ENCODE measurements around the gene RAB3D.

Gene RAB3D

GRCh38 chr19:11338121-11338520, 1.3 kb downstream of the RAB3D start:
- TF ChIP-seq FOXP2 (optimal IDR thresholded peaks at IDR 0.05; ENCODE audit: borderline replicate concordance, extremely low read depth, extremely low read length, insufficient read depth), result no peak
- no peak for TF ChIP-seq REST (IDR thresholded peaks at IDR 0.05; ENCODE audit: insufficient read depth in 1 of 2, low read depth in 2 of 2, low read length in 2 of 2)
- TF ChIP-seq SIN3A (IDR thresholded peaks at IDR 0.05; ENCODE audit: borderline replicate concordance, insufficient read depth, low read length), result no peak
- TF ChIP-seq POLR2AphosphoS5 (IDR thresholded peaks at IDR 0.05; ENCODE audit: low read depth, low read length), result no peak
- no peak for TF ChIP-seq TAF1 (IDR thresholded peaks at IDR 0.05; ENCODE audit: borderline replicate concordance, insufficient read depth, low read length)

- no peak for TF ChIP-seq REST (IDR thresholded peaks at IDR 0.05; ENCODE audit: insufficient read depth in 1 of 2, low read depth in 2 of 2, low read length in 2 of 2)
- no peak for TF ChIP-seq POLR2AphosphoS5 (IDR thresholded peaks at IDR 0.05; ENCODE audit: low read depth, low read length)
- TF ChIP-seq SIN3A (IDR thresholded peaks at IDR 0.05; ENCODE audit: borderline replicate concordance, insufficient read depth, low read length), result no peak
- no peak for TF ChIP-seq FOXP2 (optimal IDR thresholded peaks at IDR 0.05; ENCODE audit: borderline replicate concordance, extremely low read depth, extremely low read length, insufficient read depth)
- TF ChIP-seq TAF1 (IDR thresholded peaks at IDR 0.05; ENCODE audit: borderline replicate concordance, insufficient read depth, low read length), result no peak
Measured at GRCh38 chr19:11337080-11337479, 2.4 kb downstream of the RAB3D start.

- TF ChIP-seq TAF1 (IDR thresholded peaks at IDR 0.05; ENCODE audit: borderline replicate concordance, insufficient read depth, low read length), result no peak
- TF ChIP-seq POLR2AphosphoS5 (IDR thresholded peaks at IDR 0.05; ENCODE audit: low read depth, low read length), result no peak
- TF ChIP-seq REST (IDR thresholded peaks at IDR 0.05; ENCODE audit: insufficient read depth in 1 of 2, low read depth in 2 of 2, low read length in 2 of 2), result no peak
- TF ChIP-seq FOXP2 (optimal IDR thresholded peaks at IDR 0.05; ENCODE audit: borderline replicate concordance, extremely low read depth, extremely low read length, insufficient read depth), result no peak
- TF ChIP-seq SIN3A (IDR thresholded peaks at IDR 0.05; ENCODE audit: borderline replicate concordance, insufficient read depth, low read length), result no peak
Measured at GRCh38 chr19:11335449-11336146, 3.9 kb downstream of the RAB3D start.

GRCh38 chr19:11332822-11333221, 6.6 kb downstream of the RAB3D start:
- TF ChIP-seq FOXP2 (optimal IDR thresholded peaks at IDR 0.05; ENCODE audit: borderline replicate concordance, extremely low read depth, extremely low read length, insufficient read depth), result no peak
- no peak for TF ChIP-seq TAF1 (IDR thresholded peaks at IDR 0.05; ENCODE audit: borderline replicate concordance, insufficient read depth, low read length)
- no peak for TF ChIP-seq POLR2AphosphoS5 (IDR thresholded peaks at IDR 0.05; ENCODE audit: low read depth, low read length)
- TF ChIP-seq REST (IDR thresholded peaks at IDR 0.05; ENCODE audit: insufficient read depth in 1 of 2, low read depth in 2 of 2, low read length in 2 of 2), result no peak
- TF ChIP-seq SIN3A (IDR thresholded peaks at IDR 0.05; ENCODE audit: borderline replicate concordance, insufficient read depth, low read length), result no peak
